ENCODE results near the gene TIA1. TPM values are rescaled to one million over a fixed set of nuclear protein-coding genes. Genes with fewer than 3 reads are reported as not detected.

The TIA1 gene
- total and polyA plus RNA-seq, 9 donors = 89.0 to 143 (median 115) TPM

MicroRNA genes within 50 kb of the gene (microRNA counts, 767-probe panel; counts per million panel counts)
- 530 counts per million, percentile 78 among the panel's probes with 10 or more counts for microRNA hsa-miR-1285-3p

Small RNA genes within 50 kb of the gene (microRNA-seq; reads per million reads assigned to microRNA genes)
- gene MIR1285-2 = 0 reads per million in 3 donors

Small RNA genes within 50 kb of the gene (small RNA-seq; reads per million reads assigned to genes)
- gene AC016700.2 (not detected), gene MIR1285-2 (not detected)

Other genes starting within 250 kb of the TIA1 start
- 100 to 1,000 TPM in 6 of 7 donors, 10 to 100 TPM in 1; 77.1 to 302 (median 267) TPM for gene PCBP1, start 161.2 kb downstream of the TIA1 start, total RNA-seq
- gene PCBP1, start 161.2 kb downstream of the TIA1 start, polyA plus RNA-seq = 100 to 1,000 TPM; 207 to 272 TPM
- 10 to 100 TPM; 13.9 to 26.1 (median 22.3) TPM for gene C2orf42, start 57.6 kb downstream of the TIA1 start, total RNA-seq
- gene C2orf42, start 57.6 kb downstream of the TIA1 start, polyA plus RNA-seq = 10 to 100 TPM in 1 of 2 donors, 1 to 10 TPM in 1; 8.3 to 16.4 TPM
- 10 to 100 TPM; 39.8 to 88.7 (median 71.3) TPM for gene PCYOX1, start 9.5 kb upstream of the TIA1 start, total RNA-seq
- gene PCYOX1, start 9.5 kb upstream of the TIA1 start, polyA plus RNA-seq = 100 to 1,000 TPM in 1 of 2 donors, 10 to 100 TPM in 1; 27.4 to 124 TPM
- 100 to 1,000 TPM in 5 of 7 donors, 10 to 100 TPM in 2; 86.7 to 117 (median 107) TPM for gene SNRPG, start 45.1 kb upstream of the TIA1 start, total RNA-seq
- gene SNRPG, start 45.1 kb upstream of the TIA1 start, polyA plus RNA-seq = 10 to 100 TPM; 94.8 to 98.3 TPM
- 10 to 100 TPM; 10.4 to 23.1 (median 17.2) TPM for gene FAM136A, start 53.4 kb upstream of the TIA1 start, total RNA-seq
- gene FAM136A, start 53.4 kb upstream of the TIA1 start, polyA plus RNA-seq = 10 to 100 TPM; 15.6 to 34.5 TPM

Measured in ovary (tissue), 9 donors.